Hepatocyte (in vitro differentiated cells): Measurements from ENCODE around the gene SGSM2.

ENCODE experiments used
- CTCF ChIP-seq: fragments of 200-600 bp; sonication (generic); IDR thresholded peaks from 2 replicates; pipeline ENCODE4 v1.5.1; 2016; ENCODE audit warnings: antibody characterized with exemption, mild to moderate bottlenecking; ENCODE audit not compliant: poor library complexity
- EZH2 ChIP-seq: fragments of 200-600 bp; sonication (generic); IDR thresholded peaks from 2 replicates; pipeline ENCODE4 v1.6.1; 2016; ENCODE audit warnings: antibody characterized with exemption, mild to moderate bottlenecking, borderline replicate concordance

DNA sequence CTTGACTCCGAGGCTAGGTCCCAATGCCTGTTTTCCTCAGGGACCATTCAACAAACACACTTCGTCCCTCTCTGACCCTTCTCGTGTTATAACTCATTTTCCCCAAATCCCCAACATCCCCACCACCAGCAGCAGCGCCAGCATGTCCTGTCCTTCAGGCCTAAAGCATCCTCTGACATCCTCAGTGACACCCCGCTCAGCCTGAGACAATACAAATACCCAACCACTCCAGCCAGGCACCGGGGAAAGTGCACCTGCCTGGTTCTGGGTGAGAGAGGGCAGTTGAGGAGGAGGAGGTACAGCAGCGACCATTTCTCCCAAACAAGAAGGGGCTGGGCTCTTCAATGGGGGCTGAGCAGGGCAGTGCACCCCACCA lies 58.9 kb downstream of the SGSM2 start:
- TF ChIP-seq CTCF (no peak), EZH2 (no peak)
